Colonic mucosa (tissue), 4 donors: ENCODE data around the gene MYEF2. TPM values are rescaled to one million over a fixed set of nuclear protein-coding genes. Genes with fewer than 3 reads are reported as not detected.
A peak's percentile ranks its signal among the peaks of the same experiment; 100 is the strongest.

Source experiments
- DNase-seq: peaks from one replicate; pipeline ENCODE4 v3.0.0-alpha.2; 2020
- H3K27ac ChIP-seq: fragments of 200-600 bp; one replicate; pipeline ENCODE4 v1.8.0; 2021
- H3K27me3 ChIP-seq: fragments of 200-600 bp; one replicate; pipeline ENCODE4 v1.8.0; 2021
- H3K36me3 ChIP-seq: fragments of 200-600 bp; one replicate; pipeline ENCODE4 v1.8.0; 2021
- H3K4me1 ChIP-seq: fragments of 200-600 bp; one replicate; pipeline ENCODE4 v1.8.0; 2021; ENCODE audit warnings: mild to moderate bottlenecking
- H3K4me3 ChIP-seq: fragments of 200-600 bp; one replicate; pipeline ENCODE4 v1.8.0; 2021
- H3K9ac ChIP-seq, 2 donors: one replicate each; pipeline ENCODE4 v1.7.0; 2013; ENCODE audit warnings: control low read depth in 2 of 2, low read depth in 2 of 2, low read length in 2 of 2
- H3K9me3 ChIP-seq: fragments of 200-600 bp; one replicate; pipeline ENCODE4 v1.8.0; 2021
- intact Hi-C: fragments of 100-400 bp; cut with DNase I; formaldehyde crosslinking; loops from one replicate; pipeline ENCODE4 v1.14.1; 2022
- total RNA-seq, 2 donors: library from RNA; stranded (reverse); fragmentation: NEBNext Ultra II Directional in 1 of 2; extraction: Animal tissue kit (Norgen Biotek cat#: 25700) in 1 of 2; gene quantifications; one replicate each; pipeline ENCODE4 v1.2.1, GENCODE V29; 2021
- TF ChIP-seq, protein P1 (sequence below): fragments of 200-600 bp; IDR thresholded peaks from one replicate; pipeline ENCODE4 v1.8.0; 2022; ENCODE audit warnings: antibody characterized with exemption, mild to moderate bottlenecking
- donor health status: healthy.
- donor health status: DM: no; HTN: no; CAD: no.
- donor health status: DM: no; HTN: no; CAD: no.

MYEF2 gene
- total RNA-seq, 2 donors from 2014 or later = 12.4 to 13.5 TPM

DNA sequence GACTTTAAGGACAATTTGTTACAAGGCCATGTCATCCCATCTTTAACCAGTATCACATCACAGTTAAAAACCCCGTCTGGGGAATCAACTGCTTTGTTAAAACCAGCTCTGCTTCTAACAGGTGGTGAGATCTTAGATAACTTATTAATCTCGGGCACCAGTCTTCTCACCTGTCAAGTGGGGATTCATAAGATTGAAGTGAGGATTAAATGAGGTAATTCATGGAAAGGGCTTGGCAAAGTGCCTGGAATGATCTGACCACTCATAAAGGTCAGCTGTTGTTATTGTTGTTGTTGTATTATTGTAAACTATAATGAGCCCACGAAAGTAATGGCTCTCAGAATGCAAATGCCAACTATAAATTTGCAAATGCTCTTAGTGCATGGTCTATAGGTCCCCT is 87.4 kb downstream of the MYEF2 start:
- Histone ChIP-seq H3K4me3 (no peak overlapping the region), H3K27me3 (no peaks in the 10 kb centered on the region), H3K36me3 (no peaks in the 10 kb centered on the region), H3K9me3 (no peaks in the 10 kb centered on the region), H3K4me1 (no peaks in the 10 kb centered on the region), H3K9ac (no peak overlapping the region), H3K27ac (no peak overlapping the region)
- TF ChIP-seq, protein P1, sequence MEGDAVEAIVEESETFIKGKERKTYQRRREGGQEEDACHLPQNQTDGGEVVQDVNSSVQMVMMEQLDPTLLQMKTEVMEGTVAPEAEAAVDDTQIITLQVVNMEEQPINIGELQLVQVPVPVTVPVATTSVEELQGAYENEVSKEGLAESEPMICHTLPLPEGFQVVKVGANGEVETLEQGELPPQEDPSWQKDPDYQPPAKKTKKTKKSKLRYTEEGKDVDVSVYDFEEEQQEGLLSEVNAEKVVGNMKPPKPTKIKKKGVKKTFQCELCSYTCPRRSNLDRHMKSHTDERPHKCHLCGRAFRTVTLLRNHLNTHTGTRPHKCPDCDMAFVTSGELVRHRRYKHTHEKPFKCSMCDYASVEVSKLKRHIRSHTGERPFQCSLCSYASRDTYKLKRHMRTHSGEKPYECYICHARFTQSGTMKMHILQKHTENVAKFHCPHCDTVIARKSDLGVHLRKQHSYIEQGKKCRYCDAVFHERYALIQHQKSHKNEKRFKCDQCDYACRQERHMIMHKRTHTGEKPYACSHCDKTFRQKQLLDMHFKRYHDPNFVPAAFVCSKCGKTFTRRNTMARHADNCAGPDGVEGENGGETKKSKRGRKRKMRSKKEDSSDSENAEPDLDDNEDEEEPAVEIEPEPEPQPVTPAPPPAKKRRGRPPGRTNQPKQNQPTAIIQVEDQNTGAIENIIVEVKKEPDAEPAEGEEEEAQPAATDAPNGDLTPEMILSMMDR = no peak
- intact Hi-C loops = no loop called here
- no peak for DNase-seq

DNA sequence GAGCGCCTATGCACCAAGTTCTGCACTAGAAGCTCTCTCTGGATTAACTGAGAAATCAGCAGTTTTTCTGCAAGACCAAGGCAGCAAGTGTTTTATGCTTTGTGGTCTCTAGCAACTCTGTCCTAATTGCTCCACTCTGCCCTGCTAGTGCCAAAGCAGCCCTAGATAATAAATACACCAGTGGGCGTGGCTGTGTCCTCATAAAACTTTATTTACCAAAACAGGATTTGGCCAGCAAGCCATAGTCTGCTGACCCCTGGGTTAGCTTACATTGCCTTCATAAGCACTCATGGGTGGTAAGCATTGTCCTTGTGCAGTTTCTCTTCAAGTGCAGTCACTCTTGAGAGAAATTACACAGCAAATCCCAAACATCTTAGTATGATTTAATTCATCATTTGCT is 88.0 kb downstream of the MYEF2 start:
- Histone ChIP-seq H3K9ac (no peak overlapping the region), H3K27ac (no peak overlapping the region), H3K4me3 (no peak overlapping the region), H3K27me3 (no peaks in the 10 kb centered on the region), H3K4me1 (no peaks in the 10 kb centered on the region), H3K36me3 (no peaks in the 10 kb centered on the region), H3K9me3 (no peaks in the 10 kb centered on the region)
- DNase-seq = peak; percentile 32
- TF ChIP-seq, protein P1 = no peak
- intact Hi-C loops = no loop called here

DNA sequence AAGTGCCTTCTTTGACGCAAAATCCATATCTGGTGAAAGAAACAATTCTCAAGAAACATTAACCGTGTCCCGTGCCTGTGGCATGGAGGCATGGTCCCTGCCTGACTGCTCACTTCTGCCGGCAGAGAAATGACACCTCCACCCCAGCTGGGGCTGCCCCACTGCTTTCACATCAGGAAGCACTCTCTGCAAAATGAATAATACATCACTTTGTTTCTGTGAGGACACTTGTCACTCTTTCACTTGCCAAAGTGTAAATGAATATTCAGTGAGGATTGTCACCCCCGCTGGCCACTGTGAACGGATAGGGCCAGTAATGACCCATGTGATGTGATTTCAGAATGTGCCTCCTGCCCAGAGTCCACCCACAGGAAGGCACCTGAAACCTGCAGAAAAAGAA is 88.4 kb downstream of the MYEF2 start:
- H3K9me3 ChIP-seq = no peaks in the 10 kb centered on the region
- intact Hi-C loops = no loop called here
- no peaks in the 10 kb centered on the region for H3K27me3 ChIP-seq
- no peak overlapping the region for H3K9ac ChIP-seq
- H3K4me1 ChIP-seq = no peaks in the 10 kb centered on the region
- no peak overlapping the region for H3K4me3 ChIP-seq
- H3K36me3 ChIP-seq = no peaks in the 10 kb centered on the region
- no peak overlapping the region for H3K27ac ChIP-seq
- no peak for DNase-seq
- TF ChIP-seq, protein P1 = no peak

DNA sequence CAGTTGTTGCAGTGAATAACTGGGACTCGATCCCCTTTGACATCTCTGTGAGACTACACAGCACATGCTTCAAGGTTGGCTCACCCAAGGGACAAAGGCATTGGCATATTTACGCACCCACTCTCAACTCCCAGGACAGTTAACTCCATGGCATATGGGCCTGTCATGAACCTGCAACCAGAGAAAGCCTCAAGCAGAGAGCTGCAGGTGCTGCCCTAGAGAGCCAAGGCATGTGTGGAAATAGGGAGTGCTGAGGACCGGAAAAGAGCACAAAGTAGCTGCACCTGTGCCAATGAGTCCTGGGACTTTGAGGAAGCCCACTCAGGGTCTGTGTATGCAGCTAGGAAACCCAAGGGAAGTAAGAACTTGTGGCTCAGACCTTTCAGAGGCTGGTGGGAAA is 90.3 kb downstream of the MYEF2 start:
- H3K27me3 ChIP-seq = no peaks in the 10 kb centered on the region
- H3K27ac ChIP-seq = no peak overlapping the region
- H3K4me1 ChIP-seq = no peaks in the 10 kb centered on the region
- H3K36me3 ChIP-seq = no peaks in the 10 kb centered on the region
- H3K9ac ChIP-seq = no peak overlapping the region
- no peak for DNase-seq
- intact Hi-C loops = no loop called here
- no peaks in the 10 kb centered on the region for H3K9me3 ChIP-seq
- no peak overlapping the region for H3K4me3 ChIP-seq
- TF ChIP-seq, protein P1 = no peak

DNA sequence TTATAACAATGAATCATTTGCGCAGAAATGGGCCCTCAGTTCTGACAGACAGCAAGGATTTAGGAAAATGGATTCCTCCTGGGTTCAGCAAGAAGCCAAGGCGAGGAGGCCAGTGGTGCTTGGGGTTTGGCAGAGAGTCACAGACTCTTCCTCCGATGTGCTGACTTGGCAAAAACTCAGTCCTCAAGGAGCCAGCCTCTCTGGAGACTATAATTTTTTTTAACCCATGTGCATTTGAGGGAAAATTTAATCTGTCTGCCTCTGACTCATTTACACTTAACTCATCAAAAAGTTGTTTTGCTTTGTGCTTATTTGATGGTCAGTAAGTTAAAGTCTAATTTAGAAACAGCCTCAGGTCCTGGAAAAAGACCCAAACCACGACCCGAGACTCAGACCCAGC is 91.5 kb downstream of the MYEF2 start:
- Histone ChIP-seq H3K4me1 (no peaks in the 10 kb centered on the region), H3K27ac (no peak overlapping the region), H3K36me3 (no peaks in the 10 kb centered on the region), H3K9ac (no peak overlapping the region), H3K9me3 (no peaks in the 10 kb centered on the region), H3K4me3 (no peak overlapping the region), H3K27me3 (no peaks in the 10 kb centered on the region)
- intact Hi-C loops = no loop called here
- no peak for DNase-seq
- TF ChIP-seq, protein P1 = no peak

DNA sequence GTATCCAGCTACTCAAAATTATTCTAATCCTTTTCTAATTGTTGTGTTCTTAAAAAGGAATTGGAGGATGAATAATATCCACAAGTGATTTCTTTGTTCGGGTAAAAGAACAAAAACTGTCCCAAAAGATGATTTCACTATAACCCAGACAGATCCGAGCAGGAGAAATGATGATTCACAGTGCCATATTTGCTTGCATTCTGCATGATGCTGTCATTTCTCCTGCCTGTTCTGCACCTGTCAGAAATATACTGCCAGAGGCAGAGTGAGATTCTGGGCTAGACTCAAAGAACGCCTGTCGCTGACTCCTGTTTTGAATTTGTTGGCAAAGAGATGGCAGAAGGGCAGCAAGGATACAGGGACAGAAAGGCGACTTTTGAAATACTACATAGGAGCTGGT is 92.0 kb downstream of the MYEF2 start:
- TF ChIP-seq, protein P1 = no peak
- no peaks in the 10 kb centered on the region for H3K36me3 ChIP-seq
- no peak overlapping the region for H3K27ac ChIP-seq
- intact Hi-C loops = no loop called here
- H3K4me1 ChIP-seq = no peaks in the 10 kb centered on the region
- H3K27me3 ChIP-seq = no peaks in the 10 kb centered on the region
- no peak overlapping the region for H3K9ac ChIP-seq
- no peaks in the 10 kb centered on the region for H3K9me3 ChIP-seq
- DNase-seq = no peak
- no peak overlapping the region for H3K4me3 ChIP-seq
